Body of pancreas (tissue), 4 donors: ENCODE data around the gene AQP4. TPM values are rescaled to one million over a fixed set of nuclear protein-coding genes. Genes with fewer than 3 reads are reported as not detected.

ENCODE experiments used
- ATAC-seq: fragments of 150-250 bp; one replicate; pipeline ENCODE4 v1.9.1; 2016
- DNase-seq, 4 donors: peaks; one replicate each; pipeline ENCODE4 v3.0.0-alpha.2; 2019
- H3K27ac ChIP-seq, 4 donors: fragments of 200-600 bp; sonication (generic); 1 replicate in 3 of 4; 2 replicates in 1 of 4; pipeline versions ENCODE4 v1.5.1 to v1.6.1; 2016 to 2019; ENCODE audit warnings: mild to moderate bottlenecking in 1 of 4, mixed read lengths in 1 of 4, moderate library complexity in 1 of 4
- H3K27me3 ChIP-seq, 2 donors: fragments of 200-600 bp; sonication (generic); one replicate each; pipeline ENCODE4 v1.6.0; 2016; ENCODE audit warnings: mild to moderate bottlenecking in 1 of 2
- H3K36me3 ChIP-seq, 2 donors: fragments of 200-600 bp; sonication (generic); replicated peaks in 1 of 2; 2 replicates each; pipeline ENCODE4 v1.5.1; 2016; ENCODE audit warnings: low read depth in 2 of 2; ENCODE audit not compliant: insufficient read depth in 1 of 2
- H3K4me1 ChIP-seq: fragments of 200-600 bp; sonication (generic); one replicate; pipeline ENCODE4 v1.6.0; 2016
- H3K4me3 ChIP-seq, 2 donors: fragments of 200-600 bp; sonication (generic); 1 replicate in 1 of 2; 2 replicates in 1 of 2; pipeline ENCODE4 v1.5.1; 2016 to 2019
- H3K9me3 ChIP-seq, 3 donors: fragments of 200-600 bp; sonication (generic); 1 replicate in 2 of 3; 2 replicates in 1 of 3; pipeline ENCODE4 v1.5.1; 2016
- POLR2A ChIP-seq, 3 donors: fragments of 450-650 bp; IDR thresholded peaks; one replicate each; pipeline ENCODE4 v1.6.1; 2016; ENCODE audit warnings: antibody characterized with exemption in 3 of 3, mild to moderate bottlenecking in 2 of 3
- WGBS, 2 donors: methylation state at CpG; one replicate each; pipeline ENCODE4 v1.1.5; 2017; 5-methylcytosine and 5-hydroxymethylcytosine counted together
- intact Hi-C: fragments of 100-400 bp; cut with DNase I; formaldehyde crosslinking; loops from one replicate; pipeline ENCODE4 v1.15.1; 2023
- total RNA-seq, 2 donors: library from RNA; depleted of rRNA; stranded (reverse); fragments of >200 nt; gene quantifications; one replicate each; pipeline ENCODE4 v1.1.0, GENCODE V29; 2016
- TF ChIP-seq, protein P1 (sequence below), 7 experiments: fragments of 450-650 bp in 4 of 7; fragments of 200-600 bp in 3 of 7; sonication (generic) in 3 of 7; IDR thresholded peaks; one replicate each; pipeline ENCODE4 v1.5.1; 2016 to 2019; ENCODE audit warnings: antibody characterized with exemption in 7 of 7

AQP4 gene
- total RNA-seq, 2 donors from 2014 or later: 3.6 TPM; not detected in 1

DNA sequence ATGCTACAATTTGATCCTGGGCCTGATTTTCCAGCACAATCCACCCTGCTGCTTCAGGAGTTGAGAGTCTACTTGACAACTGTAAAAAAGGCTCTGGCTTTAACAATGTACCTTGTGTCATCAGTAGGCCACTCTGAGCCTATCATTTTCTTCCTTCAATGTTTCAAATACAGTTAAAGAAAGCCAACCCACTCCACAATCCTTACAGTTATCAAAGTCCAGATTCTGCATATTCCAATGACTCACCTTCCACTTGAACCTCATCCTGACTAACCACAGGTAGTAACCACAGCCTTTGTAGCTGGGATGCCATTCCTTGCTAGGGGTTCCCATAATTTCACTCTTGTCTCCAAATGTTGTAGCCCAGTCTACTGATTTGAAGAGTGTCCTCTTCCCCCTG lies 35.5 kb upstream of the AQP4 start:
- ATAC-seq: no peak
- no peaks in the 10 kb centered on the region for H3K27me3 ChIP-seq
- H3K27ac ChIP-seq: no peak overlapping the region
- TF ChIP-seq, protein P1, sequence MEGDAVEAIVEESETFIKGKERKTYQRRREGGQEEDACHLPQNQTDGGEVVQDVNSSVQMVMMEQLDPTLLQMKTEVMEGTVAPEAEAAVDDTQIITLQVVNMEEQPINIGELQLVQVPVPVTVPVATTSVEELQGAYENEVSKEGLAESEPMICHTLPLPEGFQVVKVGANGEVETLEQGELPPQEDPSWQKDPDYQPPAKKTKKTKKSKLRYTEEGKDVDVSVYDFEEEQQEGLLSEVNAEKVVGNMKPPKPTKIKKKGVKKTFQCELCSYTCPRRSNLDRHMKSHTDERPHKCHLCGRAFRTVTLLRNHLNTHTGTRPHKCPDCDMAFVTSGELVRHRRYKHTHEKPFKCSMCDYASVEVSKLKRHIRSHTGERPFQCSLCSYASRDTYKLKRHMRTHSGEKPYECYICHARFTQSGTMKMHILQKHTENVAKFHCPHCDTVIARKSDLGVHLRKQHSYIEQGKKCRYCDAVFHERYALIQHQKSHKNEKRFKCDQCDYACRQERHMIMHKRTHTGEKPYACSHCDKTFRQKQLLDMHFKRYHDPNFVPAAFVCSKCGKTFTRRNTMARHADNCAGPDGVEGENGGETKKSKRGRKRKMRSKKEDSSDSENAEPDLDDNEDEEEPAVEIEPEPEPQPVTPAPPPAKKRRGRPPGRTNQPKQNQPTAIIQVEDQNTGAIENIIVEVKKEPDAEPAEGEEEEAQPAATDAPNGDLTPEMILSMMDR (IDR thresholded peaks at IDR 0.05): no peak
- TF ChIP-seq POLR2A (IDR thresholded peaks at IDR 0.05): no peak
- intact Hi-C loops: no loop called here
- H3K4me3 ChIP-seq: no peak overlapping the region
- H3K9me3 ChIP-seq: no peaks in the 10 kb centered on the region
- no peaks in the 10 kb centered on the region for H3K36me3 ChIP-seq
- H3K4me1 ChIP-seq: no peaks in the 10 kb centered on the region
- no peak for DNase-seq

DNA sequence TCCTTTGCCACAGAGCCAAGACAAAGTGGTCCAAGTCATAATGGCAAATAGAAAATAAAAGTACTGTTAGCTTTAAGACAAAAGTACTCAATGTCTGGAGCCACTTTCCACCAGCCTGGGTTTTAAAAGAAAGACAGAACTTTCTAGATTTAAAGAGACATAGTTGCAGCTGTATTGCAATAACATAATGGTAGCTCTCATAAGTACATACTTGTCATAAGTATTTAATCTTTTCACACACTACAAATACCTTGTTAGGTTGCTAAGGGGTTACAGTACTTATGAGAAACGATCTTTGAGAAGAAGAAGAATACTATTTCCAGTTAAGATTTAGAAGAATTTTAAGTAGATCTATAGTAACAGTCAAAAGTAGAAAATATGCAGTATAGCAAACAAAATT lies 28.9 kb upstream of the AQP4 start:
- intact Hi-C loops: no loop called here
- Histone ChIP-seq H3K4me1 (no peaks in the 10 kb centered on the region), H3K9me3 (no peaks in the 10 kb centered on the region), H3K27ac (no peak overlapping the region), H3K36me3 (no peaks in the 10 kb centered on the region), H3K4me3 (no peak overlapping the region), H3K27me3 (no peaks in the 10 kb centered on the region)
- TF ChIP-seq, protein P1 (IDR thresholded peaks at IDR 0.05): no peak
- TF ChIP-seq POLR2A (IDR thresholded peaks at IDR 0.05): no peak
- ATAC-seq (no peak), DNase-seq (no peak)
- 33 to 34% methylated on average over 1 of the region's 1 CpG for WGBS, 2 donors

DNA sequence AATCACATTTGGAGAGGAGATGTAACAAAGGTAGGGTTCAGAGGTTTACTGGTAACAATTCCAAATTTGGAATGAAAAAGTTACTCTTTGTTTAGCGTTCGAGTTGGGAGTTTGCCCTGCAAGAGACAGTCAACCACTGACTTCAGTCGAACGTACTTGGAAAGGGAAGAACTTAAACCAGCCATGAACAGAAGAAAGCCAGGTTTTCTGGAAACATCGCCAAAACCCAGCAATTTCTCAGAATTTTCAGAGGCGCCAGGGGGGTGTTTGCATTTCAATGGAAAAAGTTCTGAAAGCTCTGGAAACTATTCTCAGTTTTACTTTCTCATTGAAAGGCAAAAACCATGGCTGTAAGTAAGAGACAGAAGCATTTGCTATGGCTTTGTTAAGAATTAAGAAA lies 28.5 kb upstream of the AQP4 start:
- no peak for ATAC-seq
- TF ChIP-seq POLR2A (IDR thresholded peaks at IDR 0.05): no peak
- TF ChIP-seq, protein P1 (IDR thresholded peaks at IDR 0.05): no peak
- Histone ChIP-seq H3K27ac (no peak overlapping the region), H3K4me1 (no peaks in the 10 kb centered on the region), H3K27me3 (no peaks in the 10 kb centered on the region), H3K4me3 (no peak overlapping the region), H3K9me3 (no peaks in the 10 kb centered on the region), H3K36me3 (no peaks in the 10 kb centered on the region)
- WGBS, 2 donors: 40 to 55% methylated on average over 6 of the region's 6 CpGs
- no peak for DNase-seq
- intact Hi-C loops: no loop called here

DNA sequence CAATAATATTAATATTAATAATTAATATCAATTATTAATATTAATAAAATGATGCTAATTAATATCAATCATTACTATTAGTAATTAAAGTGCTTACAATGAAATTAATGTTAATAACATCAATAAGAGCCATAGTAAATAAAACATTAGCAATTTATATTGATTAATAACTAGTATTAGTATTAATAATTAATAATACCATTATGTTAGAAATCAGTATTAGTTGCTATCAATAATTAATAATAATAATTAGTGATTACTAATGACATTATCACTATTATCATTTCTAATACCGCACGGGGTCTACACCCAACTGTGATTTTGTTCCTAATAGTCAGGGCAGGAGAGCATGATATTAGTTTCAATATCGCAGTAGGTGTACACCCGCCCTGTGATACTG lies 22.8 kb upstream of the AQP4 start:
- WGBS, 2 donors: 79 to 85% methylated on average over 4 of the region's 4 CpGs
- intact Hi-C loops: no loop called here
- no peak overlapping the region for H3K27ac ChIP-seq
- DNase-seq: no peak
- H3K4me3 ChIP-seq: no peak overlapping the region
- H3K9me3 ChIP-seq: no peaks in the 10 kb centered on the region
- ATAC-seq: no peak
- no peak for TF ChIP-seq POLR2A (IDR thresholded peaks at IDR 0.05)
- TF ChIP-seq, protein P1 (IDR thresholded peaks at IDR 0.05): no peak
- H3K27me3 ChIP-seq: no peaks in the 10 kb centered on the region
- no peaks in the 10 kb centered on the region for H3K4me1 ChIP-seq
- H3K36me3 ChIP-seq: no peaks in the 10 kb centered on the region

DNA sequence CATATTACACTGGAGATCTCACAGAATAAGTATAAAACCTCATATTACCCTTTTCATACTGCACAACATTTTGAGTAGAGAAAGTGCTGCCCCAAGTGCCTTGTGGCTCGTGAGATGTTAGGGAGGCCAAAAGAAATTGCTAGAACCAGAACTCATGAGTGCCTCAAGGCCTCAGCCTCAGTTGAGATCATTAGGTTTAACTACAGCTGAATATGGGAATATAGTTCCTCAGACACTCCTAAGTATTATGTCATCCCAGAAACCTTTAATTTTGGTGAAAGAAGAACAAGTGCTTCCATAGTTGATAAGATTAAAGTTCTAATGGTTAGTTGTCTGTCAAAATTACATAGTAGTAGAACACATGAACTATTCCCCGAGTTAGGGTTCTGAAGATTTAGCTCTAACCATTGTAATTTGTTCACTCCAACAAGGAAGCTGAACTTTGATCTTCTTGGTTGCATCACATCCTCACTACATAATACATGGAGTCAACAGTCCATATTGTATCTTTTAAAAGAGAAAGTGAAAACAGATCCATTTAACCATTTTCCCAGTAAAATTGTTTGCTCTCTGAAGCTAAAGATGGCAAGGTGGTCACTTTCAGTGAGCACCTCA lies 9.6 kb upstream of the AQP4 start:
- no peaks in the 10 kb centered on the region for H3K36me3 ChIP-seq
- no peaks in the 10 kb centered on the region for H3K27me3 ChIP-seq
- intact Hi-C loops: no loop called here
- H3K4me3 ChIP-seq: no peak overlapping the region
- H3K27ac ChIP-seq: no peak overlapping the region
- no peak for DNase-seq
- no peaks in the 10 kb centered on the region for H3K9me3 ChIP-seq
- ATAC-seq: no peak
- 68 to 70% methylated on average over 2 of the region's 2 CpGs for WGBS, 2 donors
- TF ChIP-seq POLR2A (IDR thresholded peaks at IDR 0.05): no peak
- TF ChIP-seq, protein P1 (IDR thresholded peaks at IDR 0.05): no peak
- H3K4me1 ChIP-seq: no peaks in the 10 kb centered on the region
